ENCODE measurements around the gene AQR. TPM values are rescaled to one million over a fixed set of nuclear protein-coding genes. Genes with fewer than 3 reads are reported as not detected.

AQR gene
- total and polyA plus RNA-seq, 2 experiments from 2014 or later = 42.3 to 67.3 TPM

DNA sequence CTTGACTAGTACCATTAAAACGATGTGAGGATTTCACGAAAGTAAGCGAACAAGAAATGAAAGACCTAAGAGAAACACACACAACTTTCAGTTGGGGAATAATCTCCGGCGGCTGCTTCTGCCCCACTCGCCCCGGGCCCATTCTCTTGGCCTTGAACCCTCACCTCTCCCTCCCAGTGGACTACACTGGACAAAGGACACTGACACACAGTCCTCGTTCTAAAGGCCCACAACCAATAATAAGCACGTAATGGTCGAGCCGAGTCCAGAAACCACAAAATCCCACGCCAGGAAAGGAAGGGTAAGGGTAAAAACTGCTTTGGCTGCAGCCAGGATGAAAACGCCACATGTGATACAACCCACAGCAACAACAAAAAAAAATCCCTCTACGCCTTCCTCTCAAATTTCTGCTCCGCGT, 18.1 kb upstream of the AQR start:
- Histone ChIP-seq H3K79me2 (replicated peaks; ENCODE audit: insufficient read depth) (peaks cover 59% of the 10 kb centered on the region), H3K27ac (ENCODE audit: low read depth) (peak overlapping the region; percentile 92)
- no peak for DNase-seq (ENCODE audit: low spot score)

More for the DNA sequence above, 18.1 kb upstream of the AQR start:
- peaks cover 36% of the 10 kb centered on the region for H3K4me1 ChIP-seq (ENCODE audit: insufficient read depth)
- H3K4me2 ChIP-seq = peak overlapping the region; percentile 87
- Mint-ChIP-seq H3K27me3 (ENCODE audit: insufficient read depth, low read depth, poor library complexity) (peaks cover 10% of the 10 kb centered on the region), H3K36me3 (ENCODE audit: low read depth) (peaks cover 42% of the 10 kb centered on the region), H3K4me3 (peak overlapping the region; percentile 98), H3K4me1 (peaks cover 33% of the 10 kb centered on the region), H3K9me3 (no peaks in the 10 kb centered on the region), H3K27ac (peak overlapping the region; percentile 98)
- H3K9me2 ChIP-seq (ENCODE audit: insufficient read depth) = no peaks in the 10 kb centered on the region
- H4K20me1 ChIP-seq (replicated peaks; ENCODE audit: insufficient read depth) = peaks cover 7% of the 10 kb centered on the region
- TF ChIP-seq STAT1 (IDR thresholded peaks at IDR 0.05; ENCODE audit: unreplicated experiment) = no peak
- no peak for TF ChIP-seq ZNF331 (CRISPR knock-in tag; IDR thresholded peaks at IDR 0.05; ENCODE audit: low read depth)
- TF ChIP-seq EZH2 (IDR thresholded peaks at IDR 0.05; ENCODE audit: low read depth, unreplicated experiment) = no peak
- no peak for TF ChIP-seq NANOG (IDR thresholded peaks at IDR 0.05; ENCODE audit: borderline replicate concordance)
- no peak for TF ChIP-seq POLR2AphosphoS5 (IDR thresholded peaks at IDR 0.05; ENCODE audit: low read depth)
- no peak for TF ChIP-seq EZH2phosphoT487 (IDR thresholded peaks at IDR 0.05; ENCODE audit: unreplicated experiment)
- TF ChIP-seq JUNB (IDR thresholded peaks at IDR 0.05; ENCODE audit: unreplicated experiment) = no peak
- TF ChIP-seq, protein P1, sequence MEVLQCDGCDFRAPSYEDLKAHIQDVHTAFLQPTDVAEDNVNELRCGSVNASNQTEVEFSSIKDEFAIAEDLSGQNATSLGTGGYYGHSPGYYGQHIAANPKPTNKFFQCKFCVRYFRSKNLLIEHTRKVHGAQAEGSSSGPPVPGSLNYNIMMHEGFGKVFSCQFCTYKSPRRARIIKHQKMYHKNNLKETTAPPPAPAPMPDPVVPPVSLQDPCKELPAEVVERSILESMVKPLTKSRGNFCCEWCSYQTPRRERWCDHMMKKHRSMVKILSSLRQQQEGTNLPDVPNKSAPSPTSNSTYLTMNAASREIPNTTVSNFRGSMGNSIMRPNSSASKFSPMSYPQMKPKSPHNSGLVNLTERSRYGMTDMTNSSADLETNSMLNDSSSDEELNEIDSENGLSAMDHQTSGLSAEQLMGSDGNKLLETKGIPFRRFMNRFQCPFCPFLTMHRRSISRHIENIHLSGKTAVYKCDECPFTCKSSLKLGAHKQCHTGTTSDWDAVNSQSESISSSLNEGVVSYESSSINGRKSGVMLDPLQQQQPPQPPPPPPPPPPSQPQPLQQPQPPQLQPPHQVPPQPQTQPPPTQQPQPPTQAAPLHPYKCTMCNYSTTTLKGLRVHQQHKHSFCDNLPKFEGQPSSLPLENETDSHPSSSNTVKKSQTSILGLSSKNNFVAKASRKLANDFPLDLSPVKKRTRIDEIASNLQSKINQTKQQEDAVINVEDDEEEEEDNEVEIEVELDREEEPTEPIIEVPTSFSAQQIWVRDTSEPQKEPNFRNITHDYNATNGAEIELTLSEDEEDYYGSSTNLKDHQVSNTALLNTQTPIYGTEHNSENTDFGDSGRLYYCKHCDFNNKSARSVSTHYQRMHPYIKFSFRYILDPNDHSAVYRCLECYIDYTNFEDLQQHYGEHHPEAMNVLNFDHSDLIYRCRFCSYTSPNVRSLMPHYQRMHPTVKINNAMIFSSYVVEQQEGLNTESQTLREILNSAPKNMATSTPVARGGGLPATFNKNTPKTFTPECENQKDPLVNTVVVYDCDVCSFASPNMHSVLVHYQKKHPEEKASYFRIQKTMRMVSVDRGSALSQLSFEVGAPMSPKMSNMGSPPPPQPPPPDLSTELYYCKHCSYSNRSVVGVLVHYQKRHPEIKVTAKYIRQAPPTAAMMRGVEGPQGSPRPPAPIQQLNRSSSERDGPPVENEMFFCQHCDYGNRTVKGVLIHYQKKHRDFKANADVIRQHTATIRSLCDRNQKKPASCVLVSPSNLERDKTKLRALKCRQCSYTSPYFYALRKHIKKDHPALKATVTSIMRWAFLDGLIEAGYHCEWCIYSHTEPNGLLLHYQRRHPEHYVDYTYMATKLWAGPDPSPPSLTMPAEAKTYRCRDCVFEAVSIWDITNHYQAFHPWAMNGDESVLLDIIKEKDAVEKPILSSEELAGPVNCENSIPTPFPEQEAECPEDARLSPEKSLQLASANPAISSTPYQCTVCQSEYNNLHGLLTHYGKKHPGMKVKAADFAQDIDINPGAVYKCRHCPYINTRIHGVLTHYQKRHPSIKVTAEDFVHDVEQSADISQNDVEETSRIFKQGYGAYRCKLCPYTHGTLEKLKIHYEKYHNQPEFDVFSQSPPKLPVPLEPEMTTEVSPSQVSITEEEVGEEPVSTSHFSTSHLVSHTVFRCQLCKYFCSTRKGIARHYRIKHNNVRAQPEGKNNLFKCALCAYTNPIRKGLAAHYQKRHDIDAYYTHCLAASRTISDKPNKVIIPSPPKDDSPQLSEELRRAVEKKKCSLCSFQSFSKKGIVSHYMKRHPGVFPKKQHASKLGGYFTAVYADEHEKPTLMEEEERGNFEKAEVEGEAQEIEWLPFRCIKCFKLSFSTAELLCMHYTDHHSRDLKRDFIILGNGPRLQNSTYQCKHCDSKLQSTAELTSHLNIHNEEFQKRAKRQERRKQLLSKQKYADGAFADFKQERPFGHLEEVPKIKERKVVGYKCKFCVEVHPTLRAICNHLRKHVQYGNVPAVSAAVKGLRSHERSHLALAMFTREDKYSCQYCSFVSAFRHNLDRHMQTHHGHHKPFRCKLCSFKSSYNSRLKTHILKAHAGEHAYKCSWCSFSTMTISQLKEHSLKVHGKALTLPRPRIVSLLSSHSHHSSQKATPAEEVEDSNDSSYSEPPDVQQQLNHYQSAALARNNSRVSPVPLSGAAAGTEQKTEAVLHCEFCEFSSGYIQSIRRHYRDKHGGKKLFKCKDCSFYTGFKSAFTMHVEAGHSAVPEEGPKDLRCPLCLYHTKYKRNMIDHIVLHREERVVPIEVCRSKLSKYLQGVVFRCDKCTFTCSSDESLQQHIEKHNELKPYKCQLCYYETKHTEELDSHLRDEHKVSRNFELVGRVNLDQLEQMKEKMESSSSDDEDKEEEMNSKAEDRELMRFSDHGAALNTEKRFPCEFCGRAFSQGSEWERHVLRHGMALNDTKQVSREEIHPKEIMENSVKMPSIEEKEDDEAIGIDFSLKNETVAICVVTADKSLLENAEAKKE (CRISPR knock-in tag; IDR thresholded peaks at IDR 0.05) = no peak
- TF ChIP-seq ZNF114 (CRISPR knock-in tag; IDR thresholded peaks at IDR 0.05) = no peak
- no peak for TF ChIP-seq CREB1 (CRISPR knock-in tag; IDR thresholded peaks at IDR 0.05; ENCODE audit: low read depth)
- TF ChIP-seq, protein P2, sequence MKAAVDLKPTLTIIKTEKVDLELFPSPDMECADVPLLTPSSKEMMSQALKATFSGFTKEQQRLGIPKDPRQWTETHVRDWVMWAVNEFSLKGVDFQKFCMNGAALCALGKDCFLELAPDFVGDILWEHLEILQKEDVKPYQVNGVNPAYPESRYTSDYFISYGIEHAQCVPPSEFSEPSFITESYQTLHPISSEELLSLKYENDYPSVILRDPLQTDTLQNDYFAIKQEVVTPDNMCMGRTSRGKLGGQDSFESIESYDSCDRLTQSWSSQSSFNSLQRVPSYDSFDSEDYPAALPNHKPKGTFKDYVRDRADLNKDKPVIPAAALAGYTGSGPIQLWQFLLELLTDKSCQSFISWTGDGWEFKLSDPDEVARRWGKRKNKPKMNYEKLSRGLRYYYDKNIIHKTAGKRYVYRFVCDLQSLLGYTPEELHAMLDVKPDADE (IDR thresholded peaks at IDR 0.05) = no peak
- TF ChIP-seq, protein P3, sequence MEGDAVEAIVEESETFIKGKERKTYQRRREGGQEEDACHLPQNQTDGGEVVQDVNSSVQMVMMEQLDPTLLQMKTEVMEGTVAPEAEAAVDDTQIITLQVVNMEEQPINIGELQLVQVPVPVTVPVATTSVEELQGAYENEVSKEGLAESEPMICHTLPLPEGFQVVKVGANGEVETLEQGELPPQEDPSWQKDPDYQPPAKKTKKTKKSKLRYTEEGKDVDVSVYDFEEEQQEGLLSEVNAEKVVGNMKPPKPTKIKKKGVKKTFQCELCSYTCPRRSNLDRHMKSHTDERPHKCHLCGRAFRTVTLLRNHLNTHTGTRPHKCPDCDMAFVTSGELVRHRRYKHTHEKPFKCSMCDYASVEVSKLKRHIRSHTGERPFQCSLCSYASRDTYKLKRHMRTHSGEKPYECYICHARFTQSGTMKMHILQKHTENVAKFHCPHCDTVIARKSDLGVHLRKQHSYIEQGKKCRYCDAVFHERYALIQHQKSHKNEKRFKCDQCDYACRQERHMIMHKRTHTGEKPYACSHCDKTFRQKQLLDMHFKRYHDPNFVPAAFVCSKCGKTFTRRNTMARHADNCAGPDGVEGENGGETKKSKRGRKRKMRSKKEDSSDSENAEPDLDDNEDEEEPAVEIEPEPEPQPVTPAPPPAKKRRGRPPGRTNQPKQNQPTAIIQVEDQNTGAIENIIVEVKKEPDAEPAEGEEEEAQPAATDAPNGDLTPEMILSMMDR (conservative IDR thresholded peaks at IDR 0.05; ENCODE audit: low read depth in 2 of 2) = no peak
- TF ChIP-seq, protein P4, sequence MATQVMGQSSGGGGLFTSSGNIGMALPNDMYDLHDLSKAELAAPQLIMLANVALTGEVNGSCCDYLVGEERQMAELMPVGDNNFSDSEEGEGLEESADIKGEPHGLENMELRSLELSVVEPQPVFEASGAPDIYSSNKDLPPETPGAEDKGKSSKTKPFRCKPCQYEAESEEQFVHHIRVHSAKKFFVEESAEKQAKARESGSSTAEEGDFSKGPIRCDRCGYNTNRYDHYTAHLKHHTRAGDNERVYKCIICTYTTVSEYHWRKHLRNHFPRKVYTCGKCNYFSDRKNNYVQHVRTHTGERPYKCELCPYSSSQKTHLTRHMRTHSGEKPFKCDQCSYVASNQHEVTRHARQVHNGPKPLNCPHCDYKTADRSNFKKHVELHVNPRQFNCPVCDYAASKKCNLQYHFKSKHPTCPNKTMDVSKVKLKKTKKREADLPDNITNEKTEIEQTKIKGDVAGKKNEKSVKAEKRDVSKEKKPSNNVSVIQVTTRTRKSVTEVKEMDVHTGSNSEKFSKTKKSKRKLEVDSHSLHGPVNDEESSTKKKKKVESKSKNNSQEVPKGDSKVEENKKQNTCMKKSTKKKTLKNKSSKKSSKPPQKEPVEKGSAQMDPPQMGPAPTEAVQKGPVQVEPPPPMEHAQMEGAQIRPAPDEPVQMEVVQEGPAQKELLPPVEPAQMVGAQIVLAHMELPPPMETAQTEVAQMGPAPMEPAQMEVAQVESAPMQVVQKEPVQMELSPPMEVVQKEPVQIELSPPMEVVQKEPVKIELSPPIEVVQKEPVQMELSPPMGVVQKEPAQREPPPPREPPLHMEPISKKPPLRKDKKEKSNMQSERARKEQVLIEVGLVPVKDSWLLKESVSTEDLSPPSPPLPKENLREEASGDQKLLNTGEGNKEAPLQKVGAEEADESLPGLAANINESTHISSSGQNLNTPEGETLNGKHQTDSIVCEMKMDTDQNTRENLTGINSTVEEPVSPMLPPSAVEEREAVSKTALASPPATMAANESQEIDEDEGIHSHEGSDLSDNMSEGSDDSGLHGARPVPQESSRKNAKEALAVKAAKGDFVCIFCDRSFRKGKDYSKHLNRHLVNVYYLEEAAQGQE (IDR thresholded peaks at IDR 0.05; ENCODE audit: unreplicated experiment) = no peak
- H3K36me3 ChIP-seq (ENCODE audit: insufficient read depth) = peaks cover 14% of the 10 kb centered on the region
- ATAC-seq = no peak
- no peaks in the 10 kb centered on the region for H3K27me3 ChIP-seq (ENCODE audit: insufficient read depth)
- peak overlapping the region; percentile 91 for H3K4me3 ChIP-seq
- H2AFZ ChIP-seq = peak overlapping the region; percentile 78; the same call in 1 of the 2 replicates
- H3F3A ChIP-seq (replicated peaks; ENCODE audit: low read depth) = no peaks in the 10 kb centered on the region

All from GM23338 (cell line).